OCI-LY7 (cell line): Measurements from ENCODE around the gene CHRNA3.

Experiments used
- EZH2phosphoT487 ChIP-seq: fragments of 200-600 bp; sonication (generic); IDR thresholded peaks from 2 replicates; pipeline ENCODE4 v1.6.1; 2018; ENCODE audit warnings: low read depth, borderline replicate concordance, mild to moderate bottlenecking, mixed run types, antibody characterized with exemption, low read length, moderate library complexity, mixed read lengths
- TF ChIP-seq, protein P1 (sequence below): fragments of 200-600 bp; sonication (generic); conservative IDR thresholded peaks from 2 replicates; pipeline ENCODE4 v1.5.1; 2014; ENCODE audit warnings: mild to moderate bottlenecking, antibody characterized with exemption, low read length, moderate library complexity, mixed read lengths

DNA sequence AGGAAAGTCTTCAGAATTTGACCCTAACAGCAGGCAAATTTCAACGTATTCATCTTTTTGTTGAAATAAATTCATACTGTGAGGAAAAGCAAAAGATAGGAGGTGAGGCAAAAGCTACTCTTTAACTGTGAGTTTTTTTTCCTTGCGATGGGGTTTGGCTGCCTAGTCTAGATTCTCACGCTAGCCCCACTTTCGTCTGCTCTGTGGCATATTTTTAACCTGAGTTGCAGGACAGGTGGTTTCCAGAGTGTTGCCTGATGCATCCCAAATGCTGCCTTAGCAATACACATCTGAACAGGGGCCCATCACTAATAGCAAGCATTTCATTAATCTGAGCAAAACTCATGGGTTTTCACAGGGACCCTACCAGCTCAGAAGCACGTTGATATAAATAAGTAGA is 68.9 kb downstream of the CHRNA3 start:
- TF ChIP-seq, protein P1, sequence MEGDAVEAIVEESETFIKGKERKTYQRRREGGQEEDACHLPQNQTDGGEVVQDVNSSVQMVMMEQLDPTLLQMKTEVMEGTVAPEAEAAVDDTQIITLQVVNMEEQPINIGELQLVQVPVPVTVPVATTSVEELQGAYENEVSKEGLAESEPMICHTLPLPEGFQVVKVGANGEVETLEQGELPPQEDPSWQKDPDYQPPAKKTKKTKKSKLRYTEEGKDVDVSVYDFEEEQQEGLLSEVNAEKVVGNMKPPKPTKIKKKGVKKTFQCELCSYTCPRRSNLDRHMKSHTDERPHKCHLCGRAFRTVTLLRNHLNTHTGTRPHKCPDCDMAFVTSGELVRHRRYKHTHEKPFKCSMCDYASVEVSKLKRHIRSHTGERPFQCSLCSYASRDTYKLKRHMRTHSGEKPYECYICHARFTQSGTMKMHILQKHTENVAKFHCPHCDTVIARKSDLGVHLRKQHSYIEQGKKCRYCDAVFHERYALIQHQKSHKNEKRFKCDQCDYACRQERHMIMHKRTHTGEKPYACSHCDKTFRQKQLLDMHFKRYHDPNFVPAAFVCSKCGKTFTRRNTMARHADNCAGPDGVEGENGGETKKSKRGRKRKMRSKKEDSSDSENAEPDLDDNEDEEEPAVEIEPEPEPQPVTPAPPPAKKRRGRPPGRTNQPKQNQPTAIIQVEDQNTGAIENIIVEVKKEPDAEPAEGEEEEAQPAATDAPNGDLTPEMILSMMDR = no peak
- TF ChIP-seq EZH2phosphoT487 = no peak
